ENCODE results near the gene MEN1.

MEN1 gene

GRCh38 chr11:64772303-64773018 lies 37.9 kb downstream of the MEN1 start:
- ChIA-PET POLR2A (interaction anchor here (0.7 to 2.6 kb wide), 4 partner anchors 9 to 178 kb away, joined by 3 to 10 read pairs (median 4); partner anchors contain the start of gene PYGM), CTCF (interaction anchor here (0.6 to 2.0 kb wide), 3 partner anchors 29 to 482 kb away, joined by 3 to 9 read pairs (median 8); partner anchors contain the start of gene RASGRP2)
- no peaks in the 10 kb centered on the region for H3K4me1 ChIP-seq (ENCODE audit: control insufficient read depth, insufficient read depth, low read length)
- no peak overlapping the region for H3K4me3 ChIP-seq (ENCODE audit: low read depth, low read length)
- peaks cover 39 to 100% of the 10 kb centered on the region in 2 experiments for H3K36me3 ChIP-seq (ENCODE audit: control insufficient read depth in 2 of 2, insufficient read depth in 1 of 2, low read length in 2 of 2)
- no peak overlapping the region for H3K27ac ChIP-seq (ENCODE audit: extremely low read depth, low read depth, low read length)
- TF ChIP-seq ZNF626 (tag by site-specific recombination; IDR thresholded peaks at IDR 0.05) (no peak), ATF2 (tag by site-specific recombination; IDR thresholded peaks at IDR 0.05; ENCODE audit: low read depth) (0 out of 2 replicates have a peak, but pooled peaks have one; percentile 7), ZNF692 (tag by site-specific recombination; IDR thresholded peaks at IDR 0.05) (0 out of 2 replicates have a peak, but pooled peaks have one; percentile 22)
- H3K9me3 ChIP-seq (ENCODE audit: control insufficient read depth, insufficient read depth, low read depth, low read length) = no peaks in the 10 kb centered on the region

GRCh38 chr11:64771861-64772260 lies 38.5 kb downstream of the MEN1 start:
- no peaks in the 10 kb centered on the region for H3K9me3 ChIP-seq (ENCODE audit: control insufficient read depth, insufficient read depth, low read depth, low read length)
- POLR2A ChIA-PET = interaction anchor here (0.7 to 2.6 kb wide), 3 partner anchors 8 to 178 kb away, joined by 3 to 10 read pairs (median 4); partner anchors contain the start of gene PYGM
- H3K4me3 ChIP-seq (ENCODE audit: low read depth, low read length) = no peak overlapping the region
- peaks cover 39 to 100% of the 10 kb centered on the region in 2 experiments for H3K36me3 ChIP-seq (ENCODE audit: control insufficient read depth in 2 of 2, insufficient read depth in 1 of 2, low read length in 2 of 2)
- CTCF ChIA-PET = interaction anchor here (0.7 to 2.0 kb wide), 3 partner anchors 16 to 121 kb away, joined by 3 to 8 read pairs (median 5); partner anchors contain the start of gene RASGRP2
- H3K4me1 ChIP-seq (ENCODE audit: control insufficient read depth, insufficient read depth, low read length) = no peaks in the 10 kb centered on the region
- TF ChIP-seq ZBTB11 (tag by site-specific recombination; conservative IDR thresholded peaks at IDR 0.05; ENCODE audit: low read depth) (no peak), ZNF521 (tag by site-specific recombination; IDR thresholded peaks at IDR 0.05) (no peak), GLIS1 (tag by site-specific recombination; IDR thresholded peaks at IDR 0.05) (no peak)
- H3K27ac ChIP-seq (ENCODE audit: extremely low read depth, low read depth, low read length) = no peak overlapping the region

GRCh38 chr11:64770120-64770519 lies 40.2 kb downstream of the MEN1 start:
- ChIA-PET CTCF (interaction anchor here (2.0 kb wide), 1 partner anchor 26 kb away, joined by 8 read pairs; the partner anchor contains the start of gene RASGRP2), POLR2A (interaction anchor here (0.8 kb wide), 1 partner anchor 9 kb away, joined by 4 read pairs; no protein-coding TSS in a partner anchor)
- H3K4me1 ChIP-seq (ENCODE audit: control insufficient read depth, insufficient read depth, low read length) = no peaks in the 10 kb centered on the region
- peaks cover 26 to 99% of the 10 kb centered on the region in 2 experiments for H3K36me3 ChIP-seq (ENCODE audit: control insufficient read depth in 2 of 2, insufficient read depth in 1 of 2, low read length in 2 of 2)
- no peak overlapping the region for H3K27ac ChIP-seq (ENCODE audit: extremely low read depth, low read depth, low read length)
- H3K9me3 ChIP-seq (ENCODE audit: control insufficient read depth, insufficient read depth, low read depth, low read length) = no peaks in the 10 kb centered on the region
- H3K4me3 ChIP-seq (ENCODE audit: low read depth, low read length) = no peak overlapping the region
- TF ChIP-seq IKZF3 (tag by site-specific recombination; IDR thresholded peaks at IDR 0.05) = no peak
- TF ChIP-seq ZNF202 (tag by site-specific recombination; IDR thresholded peaks at IDR 0.05; ENCODE audit: borderline replicate concordance) = no peak
- no peak for TF ChIP-seq EGR2 (tag by site-specific recombination; IDR thresholded peaks at IDR 0.05; ENCODE audit: low read depth)
- no peak for TF ChIP-seq ZNF544 (tag by site-specific recombination; IDR thresholded peaks at IDR 0.05)
- TF ChIP-seq ZSCAN18 (tag by site-specific recombination; IDR thresholded peaks at IDR 0.05) = no peak
- no peak for TF ChIP-seq ZNF76 (tag by site-specific recombination; IDR thresholded peaks at IDR 0.05; ENCODE audit: borderline replicate concordance, low read depth)
- TF ChIP-seq SALL2 (tag by site-specific recombination; IDR thresholded peaks at IDR 0.05; ENCODE audit: borderline replicate concordance) = no peak
- no peak for TF ChIP-seq ZNF292 (tag by site-specific recombination; IDR thresholded peaks at IDR 0.05; ENCODE audit: borderline replicate concordance, low read depth)
- no peak for TF ChIP-seq ZNF558 (tag by site-specific recombination; IDR thresholded peaks at IDR 0.05)
- no peak for TF ChIP-seq ZNF174 (tag by site-specific recombination; IDR thresholded peaks at IDR 0.05)
- TF ChIP-seq ZBTB44 (tag by site-specific recombination; IDR thresholded peaks at IDR 0.05) = no peak
- no peak for TF ChIP-seq ZNF692 (tag by site-specific recombination; IDR thresholded peaks at IDR 0.05)

All from HEK293 (cell line).